Stimulated activated CD8-positive, alpha-beta memory T cell treated with anti-CD3 and anti-CD28 coated beads, Interleukin-7, amount 100 ng/mL, for 24 hours (primary cell): ENCODE results near the gene BNIP1.

Experiments used
- DNase-seq: peaks from one replicate; pipeline ENCODE4 v3.0.0-alpha.2; 2020; ENCODE audit warnings: low read depth

Gene BNIP1

GRCh38 chr5:173165177-173166016 is 21.1 kb downstream of the BNIP1 start:
- DNase-seq: no peak

- DNase-seq: no peak
Observed at GRCh38 chr5:173172166-173172565, 27.8 kb downstream of the BNIP1 start.

GRCh38 chr5:173175523-173175922 is 31.2 kb downstream of the BNIP1 start:
- no peak for DNase-seq

- no peak for DNase-seq
Observed at GRCh38 chr5:173178369-173178910, 34.1 kb downstream of the BNIP1 start.

- DNase-seq: no peak
Observed at GRCh38 chr5:173180331-173180730, 36.0 kb downstream of the BNIP1 start.

- no peak for DNase-seq
Observed at GRCh38 chr5:173187054-173187743, 42.9 kb downstream of the BNIP1 start.

- no peak for DNase-seq
Observed at GRCh38 chr5:173188280-173188679, 43.9 kb downstream of the BNIP1 start.

GRCh38 chr5:173191015-173191414 is 46.7 kb downstream of the BNIP1 start:
- DNase-seq: no peak

GRCh38 chr5:173191561-173191960 is 47.2 kb downstream of the BNIP1 start:
- DNase-seq: no peak

GRCh38 chr5:173192561-173192960 is 48.2 kb downstream of the BNIP1 start:
- no peak for DNase-seq

GRCh38 chr5:173196133-173196952 is 52.0 kb downstream of the BNIP1 start:
- no peak for DNase-seq

GRCh38 chr5:173197375-173197891 is 53.1 kb downstream of the BNIP1 start:
- DNase-seq: no peak

- no peak for DNase-seq
Observed at GRCh38 chr5:173198049-173198448, 53.7 kb downstream of the BNIP1 start.

- DNase-seq: no peak
Observed at GRCh38 chr5:173200356-173200755, 56.0 kb downstream of the BNIP1 start.

- no peak for DNase-seq
Observed at GRCh38 chr5:173201636-173202265, 57.4 kb downstream of the BNIP1 start.

GRCh38 chr5:173202266-173202875 is 58.0 kb downstream of the BNIP1 start:
- no peak for DNase-seq

GRCh38 chr5:173204185-173204979 is 60.1 kb downstream of the BNIP1 start:
- DNase-seq: no peak

GRCh38 chr5:173205916-173206315 is 61.6 kb downstream of the BNIP1 start:
- no peak for DNase-seq

- no peak for DNase-seq
Observed at GRCh38 chr5:173208296-173208695, 64.0 kb downstream of the BNIP1 start.

- no peak for DNase-seq
Observed at GRCh38 chr5:173210877-173211276, 66.5 kb downstream of the BNIP1 start.
